ENCODE results near the gene ATP10B.

- TF ChIP-seq ZBTB1 (tag by site-specific recombination; IDR thresholded peaks at IDR 0.05): no peak
- no peak for TF ChIP-seq CTCF (tag by site-specific recombination; IDR thresholded peaks at IDR 0.05)
- TF ChIP-seq ZNF274 (IDR thresholded peaks at IDR 0.05; ENCODE audit: low read length): no peak
- TF ChIP-seq ZNF274 (tag by site-specific recombination; IDR thresholded peaks at IDR 0.05; ENCODE audit: borderline replicate concordance): no peak
- TF ChIP-seq ZNF175 (tag by site-specific recombination; IDR thresholded peaks at IDR 0.05): no peak
- no peak for TF ChIP-seq PBX3 (CRISPR knock-in tag; IDR thresholded peaks at IDR 0.05)
- no peak for TF ChIP-seq OSR2 (tag by site-specific recombination; IDR thresholded peaks at IDR 0.05)
- no peak for TF ChIP-seq KLF10 (tag by site-specific recombination; IDR thresholded peaks at IDR 0.05)
- no peak for TF ChIP-seq ZNF580 (tag by site-specific recombination; IDR thresholded peaks at IDR 0.05)
- TF ChIP-seq REST (tag by site-specific recombination; IDR thresholded peaks at IDR 0.05): no peak
- TF ChIP-seq BCL11A (tag by site-specific recombination; IDR thresholded peaks at IDR 0.05; ENCODE audit: low read depth): no peak
Observed at GRCh38 chr5:160643616-160644240, 208.3 kb downstream of the ATP10B start.

Data from HEK293 (cell line).